22Rv1 (cell line): Measurements from ENCODE around the gene ANGPT4.

ENCODE experiments used
- H3K27ac ChIP-seq: fragments of 450-650 bp; 2 replicates; pipeline ENCODE4 v1.5.1; 2017
- ZFX ChIP-seq: fragments of 450-650 bp; IDR thresholded peaks from 2 replicates; pipeline ENCODE4 v1.6.1; 2017; ENCODE audit warnings: antibody characterized with exemption, borderline replicate concordance
- TF ChIP-seq, protein P1 (sequence below): fragments of 450-650 bp; IDR thresholded peaks from 2 replicates; pipeline ENCODE4 v1.5.1; 2017; ENCODE audit warnings: mild to moderate bottlenecking

Gene ANGPT4

DNA sequence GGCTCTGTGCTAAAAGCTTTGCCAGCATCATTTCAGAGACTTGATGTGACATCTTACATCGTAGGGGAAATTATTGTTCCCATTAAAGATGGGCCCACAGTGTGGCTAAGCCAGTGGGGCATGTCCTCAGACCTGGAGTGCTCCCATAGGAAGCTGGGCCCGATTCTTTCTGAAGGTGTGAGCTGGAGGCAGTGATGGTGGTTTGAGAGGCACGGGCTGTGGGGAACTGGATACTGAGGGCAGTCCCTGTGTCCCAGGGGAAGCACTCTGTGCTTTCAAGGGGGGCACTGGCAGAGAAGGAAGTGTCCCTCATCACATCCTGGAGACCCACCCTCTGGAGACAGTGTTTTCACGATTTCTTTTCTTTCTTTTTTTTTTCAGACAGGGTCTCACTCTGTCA, 91.2 kb downstream of the ANGPT4 start:
- H3K27ac ChIP-seq: no peak overlapping the region
- TF ChIP-seq, protein P1, sequence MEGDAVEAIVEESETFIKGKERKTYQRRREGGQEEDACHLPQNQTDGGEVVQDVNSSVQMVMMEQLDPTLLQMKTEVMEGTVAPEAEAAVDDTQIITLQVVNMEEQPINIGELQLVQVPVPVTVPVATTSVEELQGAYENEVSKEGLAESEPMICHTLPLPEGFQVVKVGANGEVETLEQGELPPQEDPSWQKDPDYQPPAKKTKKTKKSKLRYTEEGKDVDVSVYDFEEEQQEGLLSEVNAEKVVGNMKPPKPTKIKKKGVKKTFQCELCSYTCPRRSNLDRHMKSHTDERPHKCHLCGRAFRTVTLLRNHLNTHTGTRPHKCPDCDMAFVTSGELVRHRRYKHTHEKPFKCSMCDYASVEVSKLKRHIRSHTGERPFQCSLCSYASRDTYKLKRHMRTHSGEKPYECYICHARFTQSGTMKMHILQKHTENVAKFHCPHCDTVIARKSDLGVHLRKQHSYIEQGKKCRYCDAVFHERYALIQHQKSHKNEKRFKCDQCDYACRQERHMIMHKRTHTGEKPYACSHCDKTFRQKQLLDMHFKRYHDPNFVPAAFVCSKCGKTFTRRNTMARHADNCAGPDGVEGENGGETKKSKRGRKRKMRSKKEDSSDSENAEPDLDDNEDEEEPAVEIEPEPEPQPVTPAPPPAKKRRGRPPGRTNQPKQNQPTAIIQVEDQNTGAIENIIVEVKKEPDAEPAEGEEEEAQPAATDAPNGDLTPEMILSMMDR: no peak
- no peak for TF ChIP-seq ZFX

DNA sequence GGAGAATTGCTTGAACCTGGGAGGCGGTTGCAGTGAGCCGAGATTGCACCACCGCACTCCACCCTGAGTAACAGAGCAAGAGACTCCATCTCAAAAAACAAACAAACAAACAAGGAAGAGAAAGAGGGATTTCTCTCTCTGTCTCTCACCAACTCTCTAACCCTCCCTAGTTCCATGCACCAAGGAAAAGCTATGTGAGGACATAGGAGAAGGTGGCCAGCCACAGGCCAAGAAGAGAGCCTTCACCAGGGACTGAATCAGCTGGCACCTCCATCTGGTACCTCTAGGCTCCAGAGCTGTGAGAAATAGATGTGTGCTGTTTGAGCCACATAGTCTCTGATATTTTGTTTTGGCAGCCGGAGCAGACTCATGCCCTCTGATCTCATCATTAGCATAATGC, 91.6 kb downstream of the ANGPT4 start:
- TF ChIP-seq ZFX: no peak
- TF ChIP-seq, protein P1: no peak
- no peak overlapping the region for H3K27ac ChIP-seq

DNA sequence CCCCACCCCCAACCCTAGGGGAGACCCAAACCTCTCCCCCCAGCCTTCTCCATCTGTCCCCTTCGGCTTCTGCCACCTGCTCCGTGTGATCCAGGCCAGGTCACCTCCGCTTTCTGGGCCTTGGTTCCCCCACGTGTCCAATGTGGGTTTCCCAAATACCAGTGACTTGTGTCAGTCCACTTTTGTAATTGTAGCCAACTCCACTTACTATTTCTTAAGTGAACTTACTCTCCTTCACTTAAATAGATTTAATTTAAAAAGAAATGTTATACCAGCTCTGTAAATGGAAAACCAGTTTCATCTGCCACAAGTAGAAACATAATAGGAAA, 92.6 kb downstream of the ANGPT4 start:
- TF ChIP-seq ZFX: no peak
- TF ChIP-seq, protein P1: no peak
- H3K27ac ChIP-seq: no peak overlapping the region

DNA sequence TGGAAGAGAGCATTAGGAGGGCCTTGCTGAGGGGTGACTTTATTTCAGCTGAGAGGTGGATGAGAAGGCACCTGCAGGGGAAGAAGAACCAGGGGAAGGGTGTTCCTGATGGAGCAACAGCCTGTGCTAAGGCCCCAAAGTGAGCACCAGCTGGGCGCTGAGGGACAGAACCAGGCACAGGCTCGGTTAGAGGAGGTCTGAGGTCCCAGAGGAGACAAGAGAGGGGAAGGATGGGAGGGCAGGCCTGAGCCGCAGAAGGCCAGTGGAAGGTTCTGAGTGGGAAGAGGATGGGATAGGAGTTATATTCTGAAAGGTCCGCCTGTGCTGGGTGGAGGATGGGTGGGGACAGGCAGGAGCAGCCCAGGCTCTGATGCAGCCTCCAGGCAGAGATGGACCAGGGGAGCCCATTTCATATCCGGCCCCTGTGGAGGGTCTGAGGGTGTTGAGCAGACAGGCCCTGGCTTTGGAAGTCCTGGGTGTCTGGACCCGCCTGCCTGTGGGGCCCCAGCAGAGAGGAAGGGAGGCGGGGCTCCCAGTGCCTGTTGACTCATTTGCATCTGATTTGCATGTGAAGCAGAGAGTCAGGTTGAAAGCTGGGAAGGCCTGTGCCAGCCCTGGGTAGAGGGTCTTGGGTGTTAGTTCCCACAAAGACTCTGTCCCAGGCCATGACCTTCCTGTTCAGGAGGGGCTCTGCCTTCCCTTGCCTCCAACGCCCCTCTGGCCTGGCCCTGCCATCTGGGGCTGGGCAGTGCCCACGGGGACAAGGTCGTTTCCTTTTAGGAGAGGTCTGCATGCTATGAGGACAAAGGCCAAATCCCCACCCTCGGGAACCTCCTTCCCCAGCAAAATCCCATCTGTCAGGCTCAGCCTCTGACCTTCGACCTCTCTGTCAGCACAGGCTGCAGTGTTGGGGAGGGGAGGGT, 93.2 kb downstream of the ANGPT4 start:
- TF ChIP-seq ZFX: no peak
- TF ChIP-seq, protein P1: no peak
- no peak overlapping the region for H3K27ac ChIP-seq

DNA sequence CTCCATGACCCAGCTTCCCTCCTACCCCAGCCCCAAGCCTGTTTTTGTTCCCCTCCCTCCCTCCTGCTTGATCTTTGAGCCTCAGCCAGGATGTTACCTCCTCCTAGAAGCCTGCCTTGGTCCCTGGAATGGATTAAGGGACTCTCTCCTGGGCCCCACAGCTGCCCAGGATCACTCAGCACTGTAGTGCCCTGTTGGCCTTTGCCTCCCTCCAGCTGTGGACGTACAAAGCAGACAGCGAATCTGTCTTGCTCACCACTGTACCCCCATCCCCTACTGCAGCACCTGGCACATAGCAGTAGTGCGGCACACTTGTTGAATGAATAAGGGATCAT, 94.4 kb downstream of the ANGPT4 start:
- TF ChIP-seq, protein P1: no peak
- no peak for TF ChIP-seq ZFX
- no peak overlapping the region for H3K27ac ChIP-seq

DNA sequence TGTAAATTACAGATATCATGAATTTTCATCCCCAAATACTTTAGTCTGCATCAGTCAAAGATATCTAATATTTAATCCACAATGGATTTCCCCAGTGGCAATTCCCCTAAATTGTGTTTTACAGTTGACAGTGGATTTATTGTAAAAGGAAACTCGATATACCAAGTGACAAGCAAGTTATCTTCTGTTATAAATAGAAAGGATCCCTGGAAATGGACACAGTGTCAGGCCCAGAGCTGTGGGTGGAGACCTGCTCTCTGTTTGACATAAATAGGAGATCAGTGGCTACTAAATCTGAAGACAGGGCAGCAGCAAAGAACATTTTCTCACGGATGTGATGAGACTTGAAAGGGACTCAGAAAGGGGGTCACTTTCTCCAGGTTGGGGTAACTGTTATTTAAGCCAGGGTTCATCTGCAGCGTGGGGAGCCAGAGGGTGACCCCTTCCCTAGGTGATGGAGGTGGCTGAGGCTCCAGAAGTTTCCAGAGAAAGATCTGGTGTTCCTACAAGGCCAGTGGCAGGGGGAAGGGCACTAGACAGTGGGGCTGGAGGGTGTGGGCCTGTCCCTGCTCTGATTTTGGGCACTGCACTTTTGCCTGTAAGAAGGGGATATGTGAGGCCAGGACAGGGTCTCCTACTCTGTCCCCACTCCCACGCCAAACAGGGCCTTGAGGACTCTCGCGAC, 94.9 kb downstream of the ANGPT4 start:
- H3K27ac ChIP-seq: no peak overlapping the region
- TF ChIP-seq, protein P1: no peak

DNA sequence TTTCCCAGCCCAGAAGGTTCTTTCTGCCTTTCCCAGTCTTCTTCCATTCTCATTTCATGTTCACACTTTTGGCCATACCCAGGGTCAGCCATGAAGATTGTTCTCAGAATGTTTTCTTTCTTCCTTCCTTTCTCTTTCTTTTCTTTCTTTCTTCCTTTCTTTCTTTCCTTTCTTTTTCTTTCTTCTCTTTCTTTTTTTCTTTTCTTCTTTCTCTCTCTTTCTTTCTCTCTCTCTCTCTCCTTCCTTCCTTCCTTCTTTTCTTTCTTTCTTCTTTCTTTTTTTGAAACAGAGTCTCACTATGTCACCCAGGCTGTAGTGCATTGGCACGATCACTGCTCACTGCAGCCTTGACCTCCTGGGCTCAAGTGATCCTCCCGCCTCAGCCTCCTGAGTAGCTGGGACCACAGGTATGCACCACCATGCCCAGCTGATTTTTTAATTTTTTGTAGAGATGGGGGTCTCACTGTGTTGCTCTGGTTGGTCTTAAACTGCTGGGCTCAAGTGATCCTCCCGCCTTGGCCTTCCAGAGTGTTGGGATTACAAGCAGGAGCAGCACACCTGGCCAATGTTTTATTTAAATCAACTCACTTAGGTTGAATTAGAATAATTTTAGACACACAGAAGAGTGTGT, 95.7 kb downstream of the ANGPT4 start:
- TF ChIP-seq, protein P1: no peak
- no peak for TF ChIP-seq ZFX
- H3K27ac ChIP-seq: no peak overlapping the region
